Upper lobe of left lung (tissue), 4 donors: ENCODE results near the gene SLC43A3.

Experiments used
- POLR2A ChIP-seq, 4 donors: fragments of 450-650 bp; IDR thresholded peaks; one replicate each; pipeline ENCODE4 v1.5.1; 2016 to 2017; ENCODE audit warnings: antibody characterized with exemption in 4 of 4, mild to moderate bottlenecking in 2 of 4
- POLR2AphosphoS5 ChIP-seq, 2 donors: sonication (generic); formaldehyde crosslinking; IDR thresholded peaks; one replicate each; pipeline ENCODE4 v1.5.1; 2017; ENCODE audit warnings: antibody characterized with exemption in 2 of 2
- TF ChIP-seq, protein P1 (sequence below), 6 experiments: fragments of 450-650 bp in 4 of 6; fragments of 200-600 bp in 2 of 6; sonication (generic) in 2 of 6; IDR thresholded peaks; one replicate each; pipeline ENCODE4 v1.5.1; 2016 to 2019; ENCODE audit warnings: antibody characterized with exemption in 6 of 6

DNA sequence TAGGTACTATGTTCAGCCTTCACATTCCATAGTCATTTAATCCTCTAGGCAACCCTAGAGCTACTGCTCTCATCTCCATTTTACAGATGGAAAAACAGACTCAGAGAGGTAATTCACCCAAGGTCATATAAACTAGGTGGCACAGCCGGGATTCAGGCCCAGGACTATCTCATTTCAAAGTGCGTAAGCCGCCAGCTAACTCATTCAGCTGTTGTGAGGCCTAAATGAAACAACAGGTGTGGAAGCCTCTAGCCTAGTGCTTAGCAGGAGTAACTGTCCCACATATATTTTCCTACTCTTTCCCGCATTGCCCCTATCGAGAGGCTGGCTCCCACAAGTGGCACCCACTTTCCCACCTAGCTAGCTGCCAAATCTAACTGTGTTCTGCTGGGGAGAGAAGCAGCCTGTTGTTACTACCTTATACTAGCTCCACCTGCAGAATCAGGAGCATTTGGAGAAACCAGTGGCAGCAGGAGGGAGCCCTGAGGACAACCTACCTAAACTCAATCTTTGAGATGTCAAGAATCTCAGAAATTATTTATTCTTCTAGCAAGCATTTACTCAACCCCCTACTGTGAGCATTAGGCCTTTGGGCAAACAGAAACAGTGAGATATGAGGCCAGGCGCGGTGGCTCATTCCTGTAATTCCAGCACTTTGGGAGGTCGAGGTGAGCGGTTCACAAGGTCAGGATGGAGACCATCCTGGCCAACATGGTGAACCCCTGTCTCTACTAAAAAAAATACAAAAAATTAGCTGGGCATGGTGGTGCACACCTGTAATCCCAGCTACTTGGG is 66.8 kb downstream of the SLC43A3 start:
- TF ChIP-seq POLR2AphosphoS5 (IDR thresholded peaks at IDR 0.05) (no peak), POLR2A (IDR thresholded peaks at IDR 0.05) (no peak)
- TF ChIP-seq, protein P1, sequence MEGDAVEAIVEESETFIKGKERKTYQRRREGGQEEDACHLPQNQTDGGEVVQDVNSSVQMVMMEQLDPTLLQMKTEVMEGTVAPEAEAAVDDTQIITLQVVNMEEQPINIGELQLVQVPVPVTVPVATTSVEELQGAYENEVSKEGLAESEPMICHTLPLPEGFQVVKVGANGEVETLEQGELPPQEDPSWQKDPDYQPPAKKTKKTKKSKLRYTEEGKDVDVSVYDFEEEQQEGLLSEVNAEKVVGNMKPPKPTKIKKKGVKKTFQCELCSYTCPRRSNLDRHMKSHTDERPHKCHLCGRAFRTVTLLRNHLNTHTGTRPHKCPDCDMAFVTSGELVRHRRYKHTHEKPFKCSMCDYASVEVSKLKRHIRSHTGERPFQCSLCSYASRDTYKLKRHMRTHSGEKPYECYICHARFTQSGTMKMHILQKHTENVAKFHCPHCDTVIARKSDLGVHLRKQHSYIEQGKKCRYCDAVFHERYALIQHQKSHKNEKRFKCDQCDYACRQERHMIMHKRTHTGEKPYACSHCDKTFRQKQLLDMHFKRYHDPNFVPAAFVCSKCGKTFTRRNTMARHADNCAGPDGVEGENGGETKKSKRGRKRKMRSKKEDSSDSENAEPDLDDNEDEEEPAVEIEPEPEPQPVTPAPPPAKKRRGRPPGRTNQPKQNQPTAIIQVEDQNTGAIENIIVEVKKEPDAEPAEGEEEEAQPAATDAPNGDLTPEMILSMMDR (IDR thresholded peaks at IDR 0.05), result no peak
